Lung (tissue), 12 donors: ENCODE measurements around the gene SLC45A1. TPM values are rescaled to one million over a fixed set of nuclear protein-coding genes. Genes with fewer than 3 reads are reported as not detected.

ENCODE experiments used
- ATAC-seq: fragments of 200-7000 bp; cut with Tn5 transposase; one replicate; pipeline ENCODE4 v1.9.1; 2020; ENCODE audit warnings: moderate number of reproducible peaks; ENCODE audit not compliant: insufficient read depth, low FRiP score
- DNase-seq, 3 donors: peaks; one replicate each; pipeline ENCODE4 v3.0.0-alpha.2; 2013 to 2017
- H3K27ac ChIP-seq, 2 donors: one replicate each; pipeline ENCODE4 v1.5.1; 2013; ENCODE audit warnings: mild to moderate bottlenecking in 2 of 2, moderate library complexity in 2 of 2, control low read depth in 1 of 2, inconsistent platforms in 1 of 2, low read depth in 1 of 2, low read length in 1 of 2
- H3K27me3 ChIP-seq, 3 donors: one replicate each; pipeline ENCODE4 v1.5.1; 2013; ENCODE audit warnings: low read length in 2 of 3; ENCODE audit not compliant: control insufficient read depth in 3 of 3, insufficient read depth in 3 of 3
- H3K36me3 ChIP-seq, 4 donors: one replicate each; pipeline ENCODE4 v1.5.1; 2013; ENCODE audit warnings: low read length in 4 of 4, mild to moderate bottlenecking in 1 of 4, moderate library complexity in 1 of 4; ENCODE audit not compliant: control insufficient read depth in 4 of 4, insufficient read depth in 4 of 4
- H3K4me1 ChIP-seq, 5 donors: one replicate each; pipeline ENCODE4 v1.5.1; 2013; ENCODE audit warnings: low read length in 5 of 5, mild to moderate bottlenecking in 2 of 5, moderate library complexity in 1 of 5; ENCODE audit not compliant: control insufficient read depth in 5 of 5, insufficient read depth in 5 of 5
- H3K4me3 ChIP-seq: one replicate; pipeline ENCODE4 v1.5.1; 2013; ENCODE audit warnings: mild to moderate bottlenecking, control low read depth, moderate library complexity
- H3K9ac ChIP-seq, 2 donors: one replicate each; pipeline ENCODE4 v1.5.1; 2013; ENCODE audit warnings: low read length in 2 of 2, control low read depth in 1 of 2; ENCODE audit not compliant: insufficient read depth in 1 of 2
- H3K9me3 ChIP-seq, 4 donors: one replicate each; pipeline ENCODE4 v1.5.1; 2013; ENCODE audit warnings: low read length in 3 of 4, mild to moderate bottlenecking in 1 of 4, moderate library complexity in 1 of 4; ENCODE audit not compliant: control insufficient read depth in 4 of 4, insufficient read depth in 3 of 4
- WGBS, 2 donors: extraction: QIAGEN DNeasy Blood & Tissue Kit; methylation state at CpG; one replicate each; pipeline ENCODE4 v1.1.7; 2013; 5-methylcytosine and 5-hydroxymethylcytosine counted together
- polyA plus RNA-seq, 2 donors: library from polyadenylated mRNA; stranded (reverse); fragments of 200-250 nt; gene quantifications; one replicate each; pipeline ENCODE4 v1.2.1, GENCODE V29; 2013
- total RNA-seq, 2 donors: library from RNA; depleted of rRNA in 1 of 2; stranded (reverse); fragments of >200 nt in 1 of 2; gene quantifications; one replicate each; pipeline ENCODE4 v1.2.1, GENCODE V29; 2014 to 2021
- TF ChIP-seq, protein P1 (sequence below): IDR thresholded peaks from 2 replicates; pipeline ENCODE4 v1.5.1; 2012; ENCODE audit warnings: mild to moderate bottlenecking; ENCODE audit errors: control extremely low read depth, extremely low read depth
- donor health status: control.
- donor health status: control.
- donor health status: Bipolar disorder and iron deficiency.
- donor health status: healthy.
- donor health status: DM: yes; HTN: yes; CAD: no.

The SLC45A1 gene
- total and polyA plus RNA-seq, 4 donors: 0.74 to 1.6 (median 1.1) TPM

DNA sequence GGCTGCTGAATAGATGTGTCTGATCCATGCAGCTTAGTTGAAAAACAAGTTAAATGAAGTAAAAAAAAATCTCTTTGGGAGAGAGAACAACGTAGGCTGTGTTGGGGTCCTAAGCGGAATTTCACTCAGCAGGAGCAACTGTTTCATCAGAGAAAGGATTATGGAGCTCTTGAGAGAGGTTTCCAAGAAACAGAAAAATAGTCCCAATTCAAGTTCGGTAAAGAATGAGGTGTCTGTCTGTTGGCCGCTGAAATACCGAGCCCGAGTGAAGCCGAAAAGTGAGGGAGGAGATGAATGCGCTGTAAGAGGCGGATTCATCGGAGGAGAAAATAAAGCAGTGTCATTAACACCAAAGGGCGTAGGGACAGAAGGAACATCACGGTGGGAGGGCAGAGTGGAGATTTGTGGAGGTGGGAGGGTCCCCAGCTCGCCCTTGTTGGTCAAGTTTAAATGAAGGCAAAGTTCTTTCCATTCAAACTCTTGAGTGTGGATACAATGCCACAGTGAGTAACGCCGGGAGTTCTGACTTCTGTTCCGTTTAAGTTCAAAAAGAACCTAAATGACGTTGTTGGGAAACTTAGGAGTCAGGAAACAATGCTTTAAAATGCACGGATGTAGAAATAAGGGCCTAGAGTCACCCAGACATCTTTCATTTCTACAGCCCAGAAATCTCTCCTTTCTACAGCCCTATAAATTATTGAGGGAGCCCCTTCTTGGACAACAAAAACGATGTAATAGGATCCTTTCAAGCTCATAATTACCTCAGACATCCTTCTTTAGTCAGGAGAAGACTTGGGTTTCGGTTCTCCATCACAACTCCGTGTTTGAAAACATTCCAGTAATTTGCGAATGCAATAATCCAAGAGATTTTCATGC, 15.6 kb upstream of the SLC45A1 start:
- WGBS, 2 donors: 73 to 76% methylated on average over 22 of the region's 22 CpGs
- Histone ChIP-seq H3K9ac (no peak overlapping the region), H3K27ac (no peak overlapping the region), H3K36me3 (no peaks in the 10 kb centered on the region), H3K9me3 (no peaks in the 10 kb centered on the region), H3K4me1 (peaks cover 0 to 3% (median 0%) of the 10 kb centered on the region in 5 donors), H3K27me3 (no peaks in the 10 kb centered on the region), H3K4me3 (no peak overlapping the region)
- TF ChIP-seq, protein P1, sequence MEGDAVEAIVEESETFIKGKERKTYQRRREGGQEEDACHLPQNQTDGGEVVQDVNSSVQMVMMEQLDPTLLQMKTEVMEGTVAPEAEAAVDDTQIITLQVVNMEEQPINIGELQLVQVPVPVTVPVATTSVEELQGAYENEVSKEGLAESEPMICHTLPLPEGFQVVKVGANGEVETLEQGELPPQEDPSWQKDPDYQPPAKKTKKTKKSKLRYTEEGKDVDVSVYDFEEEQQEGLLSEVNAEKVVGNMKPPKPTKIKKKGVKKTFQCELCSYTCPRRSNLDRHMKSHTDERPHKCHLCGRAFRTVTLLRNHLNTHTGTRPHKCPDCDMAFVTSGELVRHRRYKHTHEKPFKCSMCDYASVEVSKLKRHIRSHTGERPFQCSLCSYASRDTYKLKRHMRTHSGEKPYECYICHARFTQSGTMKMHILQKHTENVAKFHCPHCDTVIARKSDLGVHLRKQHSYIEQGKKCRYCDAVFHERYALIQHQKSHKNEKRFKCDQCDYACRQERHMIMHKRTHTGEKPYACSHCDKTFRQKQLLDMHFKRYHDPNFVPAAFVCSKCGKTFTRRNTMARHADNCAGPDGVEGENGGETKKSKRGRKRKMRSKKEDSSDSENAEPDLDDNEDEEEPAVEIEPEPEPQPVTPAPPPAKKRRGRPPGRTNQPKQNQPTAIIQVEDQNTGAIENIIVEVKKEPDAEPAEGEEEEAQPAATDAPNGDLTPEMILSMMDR: no peak
- ATAC-seq: no peak
- peak in 1 of 3 donors; percentile 29 for DNase-seq

DNA sequence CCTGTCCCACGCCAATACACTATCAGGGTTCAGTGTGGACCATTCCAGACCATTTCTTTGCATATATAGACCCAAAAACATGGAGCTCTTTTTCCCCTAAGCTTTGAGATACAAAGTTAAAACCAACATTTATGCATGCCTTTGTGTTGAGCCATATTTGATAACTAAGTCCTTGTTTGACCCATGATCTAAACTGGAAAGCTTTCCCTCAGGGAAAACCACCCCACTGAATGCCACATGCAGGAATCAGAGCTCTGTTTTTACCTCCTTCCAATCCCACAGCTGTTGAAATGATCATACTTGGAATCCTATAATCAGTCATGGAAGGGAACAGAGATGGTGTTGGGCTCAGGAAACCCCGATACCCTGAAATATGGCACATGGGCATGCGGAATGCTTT, 14.8 kb upstream of the SLC45A1 start:
- Histone ChIP-seq H3K9me3 (no peaks in the 10 kb centered on the region), H3K27ac (no peak overlapping the region), H3K36me3 (no peaks in the 10 kb centered on the region), H3K9ac (no peak overlapping the region), H3K27me3 (no peaks in the 10 kb centered on the region), H3K4me1 (peaks cover 0 to 3% (median 0%) of the 10 kb centered on the region in 5 donors), H3K4me3 (no peak overlapping the region)
- TF ChIP-seq, protein P1: no peak
- no peak for DNase-seq
- no peak for ATAC-seq
- WGBS, 2 donors: 95 to 97% methylated on average over 3 of the region's 3 CpGs

GRCh38 chr1:8303876-8304275, 14.0 kb upstream of the SLC45A1 start:
- peaks cover 0 to 3% (median 0%) of the 10 kb centered on the region in 5 donors for H3K4me1 ChIP-seq
- no peak overlapping the region for H3K4me3 ChIP-seq
- H3K27me3 ChIP-seq: no peaks in the 10 kb centered on the region
- no peaks in the 10 kb centered on the region for H3K9me3 ChIP-seq
- H3K36me3 ChIP-seq: no peaks in the 10 kb centered on the region
- TF ChIP-seq, protein P1: no peak
- no peak overlapping the region for H3K9ac ChIP-seq
- DNase-seq (no peak), ATAC-seq (no peak)
- H3K27ac ChIP-seq: no peak overlapping the region
- WGBS, 2 donors: 89 to 91% methylated on average over 4 of the region's 4 CpGs
